Measurements from ENCODE around the gene PCDHGA5.

DNA sequence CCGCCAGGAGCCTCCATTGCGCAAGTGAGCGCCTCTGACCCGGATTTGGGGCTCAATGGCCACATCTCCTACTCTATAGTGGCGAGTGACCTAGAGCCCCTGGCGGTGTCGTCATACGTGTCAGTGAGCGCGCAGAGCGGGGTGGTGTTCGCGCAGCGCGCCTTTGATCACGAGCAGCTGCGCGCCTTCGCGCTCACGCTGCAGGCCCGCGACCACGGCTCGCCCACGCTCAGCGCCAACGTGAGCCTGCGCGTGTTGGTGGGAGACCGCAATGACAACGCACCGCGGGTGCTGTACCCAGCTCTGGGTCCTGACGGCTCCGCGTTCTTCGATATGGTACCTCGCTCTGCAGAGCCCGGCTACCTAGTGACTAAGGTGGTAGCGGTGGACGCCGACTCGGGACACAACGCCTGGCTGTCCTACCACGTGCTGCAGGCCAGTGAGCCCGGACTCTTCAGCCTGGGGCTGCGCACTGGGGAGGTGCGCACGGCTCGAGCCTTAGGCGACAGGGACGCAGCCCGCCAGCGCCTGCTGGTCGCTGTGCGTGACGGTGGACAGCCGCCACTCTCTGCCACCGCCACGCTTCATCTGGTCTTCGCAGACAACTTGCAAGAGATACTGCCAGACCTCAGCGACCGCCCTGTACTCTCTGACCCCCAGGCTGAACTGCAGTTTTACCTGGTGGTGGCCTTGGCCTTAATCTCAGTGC lies 45.8 kb downstream of the PCDHGA5 start:
- TF ChIP-seq, protein P1, sequence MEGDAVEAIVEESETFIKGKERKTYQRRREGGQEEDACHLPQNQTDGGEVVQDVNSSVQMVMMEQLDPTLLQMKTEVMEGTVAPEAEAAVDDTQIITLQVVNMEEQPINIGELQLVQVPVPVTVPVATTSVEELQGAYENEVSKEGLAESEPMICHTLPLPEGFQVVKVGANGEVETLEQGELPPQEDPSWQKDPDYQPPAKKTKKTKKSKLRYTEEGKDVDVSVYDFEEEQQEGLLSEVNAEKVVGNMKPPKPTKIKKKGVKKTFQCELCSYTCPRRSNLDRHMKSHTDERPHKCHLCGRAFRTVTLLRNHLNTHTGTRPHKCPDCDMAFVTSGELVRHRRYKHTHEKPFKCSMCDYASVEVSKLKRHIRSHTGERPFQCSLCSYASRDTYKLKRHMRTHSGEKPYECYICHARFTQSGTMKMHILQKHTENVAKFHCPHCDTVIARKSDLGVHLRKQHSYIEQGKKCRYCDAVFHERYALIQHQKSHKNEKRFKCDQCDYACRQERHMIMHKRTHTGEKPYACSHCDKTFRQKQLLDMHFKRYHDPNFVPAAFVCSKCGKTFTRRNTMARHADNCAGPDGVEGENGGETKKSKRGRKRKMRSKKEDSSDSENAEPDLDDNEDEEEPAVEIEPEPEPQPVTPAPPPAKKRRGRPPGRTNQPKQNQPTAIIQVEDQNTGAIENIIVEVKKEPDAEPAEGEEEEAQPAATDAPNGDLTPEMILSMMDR (IDR thresholded peaks at IDR 0.05) = no peak
- no peak for TF ChIP-seq POLR2A (IDR thresholded peaks at IDR 0.05)
